GM15510 (cell line): ENCODE measurements around the gene HDAC9.

ENCODE experiments used
- POLR2A ChIP-seq: IDR thresholded peaks from 3 replicates; pipeline ENCODE4 v1.6.1; 2011; ENCODE audit warnings: borderline replicate concordance; ENCODE audit not compliant: insufficient read length; ENCODE audit errors: extremely low read depth

Gene HDAC9

GRCh38 chr7:18495412-18496340, at the start of gene HDAC9:
TSS of gene HDAC9 (plus strand) at chr7:18495749. CDS start at chr7:18496303, 554 bp downstream.
- no peak for TF ChIP-seq POLR2A

GRCh38 chr7:18445916-18446520, 49.5 kb upstream of the HDAC9 start:
- TF ChIP-seq POLR2A, result no peak

GRCh38 chr7:18450019-18450418, 45.5 kb upstream of the HDAC9 start:
- no peak for TF ChIP-seq POLR2A

GRCh38 chr7:18455606-18456005, 39.9 kb upstream of the HDAC9 start:
- no peak for TF ChIP-seq POLR2A

DNA sequence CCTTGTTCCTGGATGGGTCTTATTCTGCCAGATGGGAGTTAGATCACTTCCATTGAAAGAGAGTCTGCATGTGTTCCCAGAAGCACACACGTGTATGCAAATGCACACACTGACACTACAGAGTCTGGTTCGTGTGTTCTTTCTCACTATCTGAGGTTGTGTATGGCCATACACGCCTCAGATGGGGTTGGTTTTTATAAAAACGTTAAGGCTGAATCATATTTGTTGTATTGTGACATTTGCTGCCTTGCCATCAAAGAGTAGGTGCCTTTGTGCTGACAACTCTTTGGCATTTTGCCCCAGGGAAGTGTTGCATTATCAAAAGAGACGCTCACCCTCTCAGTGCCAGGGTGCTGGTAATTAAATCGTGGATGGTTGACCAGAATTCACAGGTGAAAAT, 37.7 kb upstream of the HDAC9 start:
- TF ChIP-seq POLR2A, result no peak

- TF ChIP-seq POLR2A, result no peak
These were observed 36.7 kb upstream of the HDAC9 start for GRCh38 chr7:18458830-18459229.

DNA sequence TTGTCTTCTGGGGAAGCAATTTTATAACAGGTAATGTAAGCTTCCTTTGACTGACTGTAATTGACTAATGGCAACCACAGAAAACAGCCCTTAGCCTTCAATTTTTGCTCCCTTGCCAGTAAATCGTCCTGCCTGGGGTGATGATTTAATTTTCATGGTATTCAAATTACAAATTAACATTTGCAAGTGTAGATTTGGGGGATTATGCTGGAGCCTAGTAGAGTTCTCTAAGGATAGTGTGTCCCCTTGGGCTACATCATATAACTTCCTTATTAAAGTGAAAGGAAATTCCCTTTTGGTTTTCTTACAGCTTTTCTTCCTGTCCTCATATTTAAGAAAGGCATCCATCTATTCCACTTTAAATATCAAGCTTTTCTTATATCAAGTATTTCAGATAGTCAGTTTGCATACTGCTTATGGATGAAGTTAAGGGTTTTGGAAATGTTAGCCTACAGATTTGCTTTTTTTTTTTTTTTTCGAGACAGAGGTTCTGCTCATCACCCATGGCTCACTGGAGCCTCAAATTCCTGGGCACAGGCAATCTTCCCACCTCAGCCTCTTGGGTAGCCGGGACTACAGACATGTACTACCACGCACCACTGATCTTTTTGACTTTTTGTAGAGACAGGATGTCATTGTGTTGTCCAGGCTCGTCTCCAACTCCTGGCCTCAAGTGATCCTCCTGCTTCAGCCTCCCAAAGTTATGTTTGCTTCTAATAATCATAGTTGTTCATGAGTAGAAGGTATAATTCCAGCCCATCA, 35.9 kb upstream of the HDAC9 start:
- no peak for TF ChIP-seq POLR2A

DNA sequence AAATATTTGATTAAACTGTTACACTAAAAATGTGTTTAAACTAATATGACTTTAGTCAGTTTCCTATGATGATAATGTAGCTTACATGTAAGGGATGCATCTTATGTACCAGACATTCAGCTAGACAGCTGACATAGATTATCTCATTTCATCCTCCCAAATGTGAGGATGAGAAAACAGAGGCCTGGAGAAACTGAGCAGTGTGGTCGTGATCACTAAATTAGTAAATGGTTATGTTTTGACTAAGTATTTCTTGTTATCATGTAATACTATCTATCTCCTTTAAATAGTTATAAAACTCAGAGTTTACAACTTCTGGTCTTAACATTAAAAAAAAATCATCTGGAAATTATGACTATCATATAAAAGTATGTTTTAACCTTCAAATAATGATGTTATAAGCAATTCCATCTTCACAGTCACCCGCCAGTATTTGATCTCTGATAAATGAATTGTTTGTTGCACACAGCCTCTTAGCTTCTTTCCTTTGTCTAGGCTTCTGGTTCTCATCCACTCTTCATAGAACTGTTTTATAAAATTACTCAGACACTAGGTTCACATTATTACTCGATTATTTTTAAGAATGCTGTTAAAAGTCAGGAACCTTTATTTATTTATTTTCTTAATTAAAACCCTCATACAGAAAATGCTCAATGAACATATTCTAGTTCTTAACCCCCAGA, 33.6 kb upstream of the HDAC9 start:
- no peak for TF ChIP-seq POLR2A

DNA sequence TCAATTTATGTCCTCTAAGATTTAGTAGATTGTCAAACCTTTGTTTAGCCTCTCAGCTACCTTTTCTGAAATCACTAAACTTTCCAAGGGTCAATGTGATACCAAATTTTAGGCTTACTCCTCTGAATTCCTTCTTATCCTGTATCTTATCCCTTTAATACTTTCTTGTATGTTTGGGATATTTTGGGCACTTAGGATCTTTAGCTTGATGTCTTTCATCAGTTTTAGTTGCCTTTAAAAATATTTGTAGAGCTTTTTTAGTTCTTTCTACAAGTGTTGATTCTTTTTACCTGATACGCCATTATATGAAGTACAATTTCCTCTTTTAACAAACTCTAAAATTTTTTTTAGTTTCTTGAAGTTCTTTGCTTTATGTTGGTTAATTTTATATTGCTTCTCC, 30.7 kb upstream of the HDAC9 start:
- TF ChIP-seq POLR2A, result no peak

DNA sequence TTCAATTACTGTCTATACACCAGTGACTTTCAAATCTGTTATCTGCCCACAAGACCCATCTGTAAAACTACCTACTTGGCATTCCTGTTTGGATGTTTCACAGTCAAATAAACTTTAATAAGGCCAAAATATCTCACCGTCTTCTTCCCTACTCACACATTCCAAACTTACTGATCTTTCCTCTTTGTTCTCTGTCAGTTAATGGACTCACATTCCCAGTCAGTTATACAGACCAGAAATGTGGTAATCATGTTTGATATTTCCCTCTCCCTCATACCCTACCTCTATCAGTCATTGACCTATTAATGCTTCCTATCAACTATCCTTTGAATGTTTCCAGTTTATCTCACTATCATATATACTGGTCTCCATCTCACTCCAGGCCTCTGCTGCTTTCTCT, 28.5 kb upstream of the HDAC9 start:
- no peak for TF ChIP-seq POLR2A

GRCh38 chr7:18468795-18469194, 26.8 kb upstream of the HDAC9 start:
- TF ChIP-seq POLR2A, result no peak

GRCh38 chr7:18469316-18469715, 26.2 kb upstream of the HDAC9 start:
- TF ChIP-seq POLR2A, result no peak

DNA sequence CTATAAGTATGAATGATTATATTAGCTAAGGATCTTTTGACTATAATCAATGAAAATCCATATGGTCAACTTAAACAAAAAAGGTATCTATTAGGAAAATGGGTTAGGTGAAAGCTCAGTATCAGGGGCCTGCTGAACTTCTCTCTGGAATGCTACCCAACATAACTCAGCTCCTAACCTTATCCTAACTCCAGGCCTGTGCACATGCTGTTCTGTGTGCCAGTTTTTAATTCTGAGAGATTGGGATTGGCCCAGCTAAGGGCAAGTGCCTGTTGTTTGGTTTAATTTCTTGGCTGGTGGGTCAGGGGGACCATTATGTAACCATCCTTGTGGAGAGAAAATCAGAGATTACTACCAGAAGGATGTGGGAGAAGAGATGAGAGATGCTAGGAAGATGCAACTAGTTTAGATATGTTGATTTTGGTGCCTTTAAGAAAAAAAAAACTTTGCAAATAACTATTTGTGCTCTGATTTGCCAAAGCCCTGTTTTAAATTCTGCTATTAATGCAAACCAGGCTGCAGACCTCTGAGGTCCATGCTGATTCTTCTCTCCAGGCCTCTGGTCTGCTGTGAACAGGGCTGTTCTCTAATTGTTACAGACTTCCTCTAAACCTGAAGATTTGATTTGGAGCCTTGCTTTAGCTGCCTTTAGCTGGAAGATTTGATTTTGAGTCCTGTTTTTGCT, 23.9 kb upstream of the HDAC9 start:
- TF ChIP-seq POLR2A, result no peak

DNA sequence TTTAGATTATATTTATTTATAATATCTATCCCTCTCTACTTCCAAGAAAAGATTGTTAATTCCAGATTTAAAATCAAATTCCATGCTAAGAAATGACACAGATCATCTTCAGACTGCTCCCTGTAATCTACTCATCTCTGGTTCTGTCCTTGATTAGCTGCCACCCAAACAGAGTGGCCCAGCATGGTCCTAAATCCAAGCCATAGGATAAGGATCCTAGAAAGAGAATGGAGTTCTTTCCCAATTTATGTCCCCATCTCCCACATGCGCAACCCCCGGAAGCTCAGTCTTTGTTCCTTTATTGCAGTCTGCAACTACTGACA, 23.4 kb upstream of the HDAC9 start:
- no peak for TF ChIP-seq POLR2A
